ENCODE measurements around the gene C17orf114.
"Not testable (repeated sequence)": the region's sequence is repeated elsewhere in the genome, so short reads cannot be mapped to it uniquely, and the experiment has no call there.

C17orf114 gene

DNA sequence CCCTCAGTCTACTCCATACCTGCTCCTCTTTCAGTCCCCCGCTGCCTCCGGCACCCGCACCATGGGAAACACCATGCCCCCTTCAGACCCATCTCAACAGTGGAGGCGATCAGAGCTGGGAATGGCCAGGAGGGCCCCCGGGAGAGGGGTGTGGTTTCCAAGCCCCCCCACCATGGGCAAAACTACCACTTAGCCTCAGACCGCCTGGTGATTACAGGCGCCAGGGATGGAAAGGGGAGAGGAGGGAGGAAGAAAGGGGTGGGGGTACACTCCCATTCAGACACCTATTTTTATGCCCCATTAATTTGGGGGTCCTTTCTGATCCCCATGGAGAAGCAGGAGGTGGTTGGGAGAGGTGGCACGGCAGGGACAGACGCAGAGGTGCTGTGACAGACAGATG, at the start of gene C17orf114:
Gene C17orf114, minus strand, starts transcription at position 101 of the 400 bp plus-strand sequence.
- DNase-seq (ENCODE audit: low read depth), result no peak

DNA sequence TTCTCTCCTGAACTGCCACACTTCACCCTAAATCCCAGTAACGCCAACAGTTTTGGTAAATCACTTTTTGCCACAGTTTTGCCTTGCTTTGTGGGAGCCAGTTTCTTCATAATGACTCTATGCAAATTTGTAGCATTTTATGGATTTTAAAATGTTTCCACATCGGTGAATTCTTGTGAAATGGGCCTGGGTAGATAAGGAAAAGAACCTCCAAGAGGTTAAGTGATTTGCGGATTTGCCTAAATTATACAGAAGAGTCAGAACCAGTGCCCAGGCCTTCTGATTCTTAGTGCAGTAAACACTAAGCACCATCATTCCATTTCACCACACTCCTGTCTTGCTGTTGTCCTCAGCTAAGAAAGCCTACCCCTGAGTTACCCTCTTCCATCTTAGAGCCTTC, 49.0 kb upstream of the C17orf114 start:
- DNase-seq (ENCODE audit: low read depth), result no peak

DNA sequence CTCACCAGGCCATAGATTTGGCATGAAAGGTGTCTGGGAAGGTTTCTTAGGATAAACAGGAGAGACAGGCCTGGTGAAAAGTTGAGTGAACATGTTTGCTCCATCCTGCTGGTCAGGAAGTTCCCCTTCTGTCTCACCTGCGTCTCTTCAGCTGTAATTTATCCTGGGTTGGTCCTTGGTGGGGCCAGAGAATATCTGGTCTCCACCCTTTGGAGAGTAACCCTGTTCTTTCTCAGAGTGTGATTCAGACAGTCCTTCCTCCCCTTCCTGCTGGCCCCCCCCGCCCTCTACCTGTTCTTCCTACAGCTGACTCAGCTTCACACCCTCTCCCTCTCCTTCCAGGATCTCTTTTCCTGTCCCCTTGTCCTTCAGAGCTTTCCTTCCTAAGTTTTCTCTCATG, 48.1 kb upstream of the C17orf114 start:
- no peak for DNase-seq (ENCODE audit: low read depth)

DNA sequence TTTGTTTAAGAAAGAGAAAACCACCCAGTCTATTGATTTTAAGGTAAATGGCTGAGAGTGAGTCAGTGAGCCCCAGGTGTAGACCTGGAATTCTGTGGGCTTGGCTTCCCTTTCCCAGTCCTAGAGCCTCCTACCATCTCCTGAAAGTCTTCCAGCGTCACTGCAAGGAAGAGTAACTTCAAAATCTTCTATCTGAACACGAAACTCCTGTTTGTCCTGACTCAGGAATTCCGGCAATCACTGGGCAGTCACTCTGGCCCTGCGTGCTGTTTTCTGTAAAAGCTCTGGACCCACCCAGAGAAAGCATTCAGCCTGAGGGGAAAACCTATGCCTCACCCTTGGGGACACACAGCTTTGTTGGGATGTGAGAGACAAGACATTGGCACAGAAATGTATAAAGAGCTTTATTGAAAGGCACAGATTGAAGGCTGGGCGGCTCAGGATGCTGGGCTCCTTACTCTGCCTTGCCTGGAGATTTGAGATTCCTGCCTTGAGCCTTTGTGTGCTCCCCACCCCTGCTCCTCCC, 46.9 kb upstream of the C17orf114 start:
- no peak for DNase-seq (ENCODE audit: low read depth)

DNA sequence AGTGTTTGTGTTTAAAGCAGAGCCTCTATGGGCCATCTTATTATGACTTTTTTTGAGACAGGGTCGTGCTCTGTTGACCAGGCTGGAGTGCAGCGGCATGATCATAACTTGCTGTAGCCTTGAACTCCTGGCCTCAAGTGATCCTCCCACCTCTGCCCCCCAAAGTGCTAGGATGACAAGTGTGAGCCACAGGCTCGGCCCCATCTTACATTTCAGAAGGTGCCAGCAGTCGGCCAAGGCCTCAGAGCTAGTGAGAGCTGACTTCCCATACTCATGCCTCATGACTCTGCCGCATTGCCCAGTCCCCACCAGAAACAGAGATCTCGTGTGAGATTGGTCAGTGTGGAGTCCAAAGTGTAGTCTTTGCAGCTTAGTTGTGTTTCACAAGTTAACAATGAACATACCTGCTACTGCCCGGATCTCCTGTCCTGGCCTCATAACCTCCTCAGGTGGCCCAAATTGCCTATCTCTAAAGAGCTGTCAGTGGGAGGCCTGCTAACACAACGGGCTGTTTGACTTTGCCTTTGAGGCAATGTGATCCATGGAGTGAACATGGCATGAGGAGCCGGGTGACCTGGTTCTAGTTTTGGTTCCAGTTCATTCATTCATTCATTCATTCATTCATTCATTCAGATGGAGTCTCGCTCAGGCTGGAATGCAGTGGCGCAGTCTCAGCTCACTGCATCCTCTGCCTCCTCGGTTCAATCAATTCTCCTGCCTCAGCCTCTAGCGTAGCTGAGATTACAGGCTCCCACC, 44.7 kb upstream of the C17orf114 start:
- no peak for DNase-seq (ENCODE audit: low read depth)

DNA sequence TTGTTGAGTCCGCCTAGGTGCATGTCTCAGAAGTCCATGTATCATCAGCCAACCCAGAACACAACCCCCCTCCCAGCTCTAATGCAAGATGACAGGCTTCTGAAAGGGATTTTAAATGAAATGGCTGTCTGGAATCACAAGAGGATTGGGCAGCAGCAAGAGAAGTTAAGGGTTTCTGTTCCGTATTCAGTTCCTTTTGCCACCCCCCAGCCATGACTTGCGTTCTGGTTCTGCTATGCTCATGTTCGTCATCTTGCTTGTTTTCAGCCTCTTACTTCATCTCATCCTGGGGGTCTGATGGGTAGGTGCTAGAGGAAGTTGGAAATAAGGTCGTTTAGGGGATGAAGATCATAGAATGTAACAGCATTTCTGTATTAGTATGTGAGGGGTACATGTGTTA, 43.0 kb upstream of the C17orf114 start:
- no peak for DNase-seq (ENCODE audit: low read depth)

DNA sequence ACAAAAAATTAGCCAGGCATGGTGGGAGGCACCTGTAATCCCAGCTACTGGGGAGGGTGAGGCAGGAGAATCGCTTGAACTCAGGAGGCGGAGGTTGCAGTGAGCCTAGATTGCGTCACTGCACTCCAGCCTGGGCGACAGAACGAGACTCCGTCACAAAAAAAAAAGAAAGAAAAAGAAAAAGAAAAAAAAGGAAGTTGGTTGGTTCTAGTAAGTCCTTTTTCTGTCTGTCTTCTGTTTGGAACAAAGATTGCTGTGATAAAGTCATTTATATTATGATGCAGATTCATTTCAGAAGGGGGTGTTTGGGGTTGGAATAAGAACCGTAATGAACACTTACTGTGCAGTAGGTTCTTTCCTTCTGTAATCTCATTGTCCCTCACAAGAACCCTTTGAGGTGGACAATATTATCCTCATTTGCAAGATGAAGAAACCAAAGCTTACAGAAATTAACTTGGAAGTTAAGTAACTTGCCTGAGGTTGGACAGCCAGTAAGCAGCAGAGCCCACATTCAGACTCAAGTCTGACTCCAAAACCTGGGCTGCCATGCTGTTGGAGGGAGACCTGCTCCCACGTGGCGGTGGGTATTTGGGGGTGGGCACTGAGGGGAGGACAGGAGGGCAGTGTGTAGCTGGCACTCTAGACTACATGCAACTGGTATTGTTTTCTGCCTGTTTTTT, 41.3 kb upstream of the C17orf114 start:
- DNase-seq (ENCODE audit: low read depth), result no peak

DNA sequence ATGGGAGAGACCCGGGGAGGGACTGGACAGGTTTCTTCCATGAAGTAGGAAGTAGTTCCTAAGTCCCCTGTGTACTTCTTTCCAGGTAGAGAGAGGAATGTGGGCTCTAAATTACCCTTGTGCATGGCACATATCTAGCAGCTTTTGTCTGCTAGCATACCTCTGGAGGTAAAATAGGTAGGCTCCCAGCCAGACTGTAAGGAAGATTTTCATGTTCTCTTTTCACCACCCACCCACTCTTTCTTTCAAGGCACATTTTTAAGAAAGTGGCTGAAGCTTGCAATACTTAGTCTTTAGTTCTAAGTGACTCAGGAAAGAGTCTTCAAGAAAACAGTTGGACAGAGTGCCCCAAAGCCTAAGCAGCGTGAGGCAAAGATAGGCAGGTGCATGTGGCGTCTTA, 40.2 kb upstream of the C17orf114 start:
- DNase-seq (ENCODE audit: low read depth), result no peak

DNA sequence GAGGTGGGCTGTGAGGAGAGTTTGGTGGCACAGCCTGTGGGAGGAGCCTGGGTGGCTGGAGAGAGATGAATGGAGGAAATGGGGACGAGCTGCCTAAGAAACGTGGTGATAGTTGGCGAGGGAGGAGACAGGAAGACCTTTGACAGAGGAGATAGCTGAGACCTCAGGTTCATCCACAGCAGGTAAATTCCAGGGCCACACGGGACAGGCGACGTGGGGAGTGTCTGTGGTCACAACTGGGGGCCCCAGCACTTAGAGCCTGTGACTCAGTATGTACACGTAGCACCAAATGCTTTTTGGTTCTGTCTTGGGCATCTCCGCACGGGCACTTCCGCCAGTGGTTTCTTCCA, 38.7 kb upstream of the C17orf114 start:
- no peak for DNase-seq (ENCODE audit: low read depth)

DNA sequence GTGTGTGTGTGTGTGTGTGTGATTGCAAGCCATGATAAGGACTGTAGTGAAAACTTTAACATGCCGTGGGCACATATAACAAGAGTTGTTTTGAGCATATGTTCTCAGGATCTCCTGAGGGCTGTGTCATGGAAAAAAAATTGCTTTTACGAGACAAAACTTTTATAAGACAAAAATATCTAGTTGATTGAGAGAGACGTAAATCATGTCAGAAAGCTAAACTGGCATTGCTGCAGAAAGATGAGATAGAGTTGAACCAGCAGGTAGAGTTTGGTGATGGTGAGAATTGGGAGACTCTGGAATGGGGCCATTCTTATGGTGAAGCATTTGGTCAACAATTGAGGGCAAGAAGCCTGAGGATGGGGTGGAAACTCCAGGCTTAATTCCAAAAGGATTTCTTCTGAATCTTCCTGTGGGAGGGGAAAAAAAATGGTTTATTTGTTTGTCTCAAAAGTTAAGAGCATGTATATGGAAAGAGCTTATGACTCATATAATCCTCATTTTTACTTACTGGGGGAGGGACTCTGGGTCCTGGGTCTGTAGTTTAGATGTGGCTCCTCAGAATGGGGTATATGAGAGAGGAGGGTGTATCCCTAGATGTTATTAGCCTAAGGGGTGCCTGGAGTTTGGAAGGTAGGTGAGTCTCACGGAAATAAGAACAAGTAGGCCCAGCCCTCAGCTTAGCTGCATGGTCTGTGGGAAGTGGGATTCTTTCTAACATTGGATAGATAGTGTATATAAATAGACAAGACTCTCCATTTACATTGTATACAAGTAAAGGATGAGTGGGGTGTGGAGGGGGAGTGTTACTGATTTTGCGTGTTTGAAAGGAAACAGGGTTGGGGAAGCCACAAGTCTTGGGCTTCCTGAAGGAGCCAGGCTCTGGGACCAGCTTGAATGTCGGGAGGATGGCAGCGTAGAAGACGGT, 38.1 kb upstream of the C17orf114 start:
- no peak for DNase-seq (ENCODE audit: low read depth)

DNA sequence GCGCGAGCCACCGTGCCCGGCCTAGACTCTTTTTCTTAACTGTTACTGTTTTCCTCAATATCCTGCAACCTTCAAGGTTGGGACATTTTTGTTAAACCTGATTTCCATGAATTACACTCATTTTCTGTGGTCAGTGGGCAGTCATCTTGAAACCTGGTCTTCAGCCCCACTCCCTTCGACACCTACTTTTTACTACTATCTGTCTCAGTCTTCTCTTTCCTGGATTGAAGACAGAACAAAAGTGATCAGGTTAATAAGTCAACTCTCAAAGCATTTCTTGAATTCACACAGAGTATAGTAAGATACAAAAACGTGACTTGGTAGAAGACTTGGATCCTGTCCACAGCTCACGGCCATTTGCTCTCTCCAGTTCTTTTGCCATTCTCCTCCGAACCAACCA, 37.1 kb upstream of the C17orf114 start:
- DNase-seq (ENCODE audit: low read depth), result no peak

DNA sequence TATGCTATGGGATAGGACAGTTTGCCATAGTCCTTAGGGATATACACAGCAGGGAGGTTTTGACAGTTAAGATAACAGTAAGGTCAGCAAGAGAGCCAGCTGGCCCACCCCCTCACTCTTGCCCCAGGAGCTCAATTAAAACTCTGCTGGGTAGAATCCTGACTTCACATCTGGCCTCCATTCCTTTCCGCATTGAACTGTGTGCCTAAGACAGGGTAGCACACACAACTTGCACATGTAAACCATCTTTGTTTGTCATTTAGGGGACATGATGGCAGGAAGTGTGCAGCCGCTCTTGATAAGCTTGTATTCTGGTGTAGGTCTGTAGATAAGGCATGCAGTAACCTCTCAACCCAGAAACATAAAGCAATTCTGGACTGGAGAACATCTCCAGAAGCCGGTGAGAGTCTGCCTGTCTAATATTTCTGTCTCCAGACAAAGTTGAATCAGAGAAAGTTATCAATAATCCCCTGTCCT, 36.2 kb upstream of the C17orf114 start:
- no peak for DNase-seq (ENCODE audit: low read depth)

DNA sequence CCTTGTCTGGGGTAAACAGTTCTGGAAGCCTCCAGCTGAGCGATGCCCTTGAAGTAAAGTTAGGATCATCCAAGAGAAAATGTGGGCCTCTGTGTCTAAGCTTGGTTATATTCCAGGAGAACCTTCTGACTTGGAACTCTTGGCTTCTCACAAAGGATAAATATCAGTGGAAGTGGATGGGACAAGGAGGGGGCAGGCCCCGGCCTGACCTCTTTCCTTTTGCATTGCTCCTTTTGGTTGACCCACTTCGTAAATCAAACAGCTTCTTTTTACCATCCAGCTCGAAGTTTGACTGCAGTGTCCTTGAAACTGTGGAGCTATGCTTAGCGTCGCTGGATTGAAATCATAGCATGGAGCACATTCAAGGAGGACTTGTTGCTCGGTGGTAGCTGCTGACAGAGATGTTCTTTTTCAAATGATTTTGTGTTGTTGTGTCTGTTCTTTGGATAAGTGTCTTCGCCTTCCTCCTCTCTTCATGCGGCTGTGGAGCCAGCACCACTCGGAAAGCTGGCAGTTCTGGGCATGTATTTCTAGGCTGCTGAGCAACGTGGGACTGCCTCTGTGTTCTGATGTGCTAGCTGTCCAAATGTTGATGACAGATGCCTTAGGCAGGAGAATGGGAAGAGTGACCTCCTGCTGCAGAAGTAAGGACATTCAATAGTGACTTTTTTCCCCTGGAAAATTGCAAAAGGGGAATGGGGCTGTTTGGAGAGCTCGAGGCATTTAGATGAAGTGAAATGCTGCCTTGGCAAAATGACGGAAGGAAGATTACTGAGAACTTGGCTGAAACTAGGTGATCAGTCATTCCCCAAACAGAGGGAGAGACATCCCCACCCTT, 35.6 kb upstream of the C17orf114 start:
- no peak for DNase-seq (ENCODE audit: low read depth)

DNA sequence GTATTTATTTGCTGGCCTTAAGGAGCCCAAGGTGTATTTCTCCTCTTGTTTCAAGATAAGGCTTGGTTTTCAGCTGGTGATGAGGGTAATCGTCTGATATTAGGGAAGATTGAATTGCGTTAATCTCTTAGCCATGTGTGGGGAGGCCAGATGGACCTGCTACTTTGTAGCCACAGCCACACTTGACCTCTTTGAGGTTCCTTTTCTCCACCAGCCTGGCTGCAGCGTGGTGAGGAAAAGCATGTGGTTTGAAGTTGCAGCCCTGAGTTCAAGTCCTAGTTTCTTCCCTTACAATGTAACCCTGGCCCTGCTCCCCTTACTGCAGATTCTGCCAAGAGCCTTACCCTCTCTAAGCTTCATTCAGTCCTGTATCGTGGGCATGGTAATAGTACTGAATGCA, 34.1 kb upstream of the C17orf114 start:
- DNase-seq (ENCODE audit: low read depth), result no peak

DNA sequence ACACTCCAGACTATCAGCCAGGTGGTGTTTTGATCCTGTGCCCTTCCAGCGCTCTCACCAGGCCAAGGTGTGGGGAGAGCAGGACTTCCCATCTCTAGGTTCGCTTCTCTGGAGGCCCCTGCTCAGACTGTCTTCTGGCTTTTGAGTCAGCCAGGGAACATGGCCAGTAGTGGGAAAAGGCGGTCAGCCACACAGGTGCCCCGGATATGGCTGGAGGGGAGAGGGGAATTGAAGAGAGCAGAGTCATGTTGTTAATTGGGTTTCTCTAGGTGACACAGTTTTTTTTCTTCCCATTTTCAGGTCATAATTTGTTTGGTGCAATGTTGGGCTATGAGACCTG, 32.5 kb upstream of the C17orf114 start:
- no peak for DNase-seq (ENCODE audit: low read depth)

DNA sequence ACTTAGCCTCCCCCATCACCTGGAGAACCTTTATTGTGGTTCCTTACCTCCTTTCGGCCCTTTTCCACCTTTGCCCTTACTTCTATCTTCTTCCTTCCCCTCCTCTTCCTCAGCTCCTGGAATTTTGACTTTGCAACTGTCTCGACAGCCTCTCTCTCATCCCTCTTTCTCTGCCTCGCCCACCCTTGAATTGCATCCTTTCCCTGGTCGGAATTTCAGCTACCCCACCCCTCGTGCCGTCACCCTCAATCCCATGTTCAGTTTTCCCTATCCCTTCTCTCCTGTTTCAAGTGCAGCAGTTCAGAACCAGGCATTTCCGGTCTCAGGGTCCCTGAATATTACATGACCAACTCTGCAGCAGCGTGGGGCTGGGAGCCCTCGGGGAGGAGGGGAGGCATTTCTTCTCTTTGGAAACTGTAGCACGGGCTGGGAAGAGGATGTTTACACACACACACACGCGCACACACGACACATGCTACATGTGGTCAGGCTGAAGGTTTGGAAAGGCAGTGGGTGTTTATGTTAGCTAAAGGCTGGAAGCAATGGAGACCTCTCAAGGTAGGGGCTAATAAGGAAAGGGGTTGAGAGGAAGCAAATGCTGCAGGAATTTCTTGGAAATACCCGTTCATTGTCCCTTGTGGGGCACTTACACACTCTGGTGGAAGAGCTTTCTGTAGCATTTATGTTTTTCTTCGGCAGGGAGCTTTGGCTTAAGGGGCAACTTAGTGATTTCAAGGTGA, 32.0 kb upstream of the C17orf114 start:
- no peak for DNase-seq (ENCODE audit: low read depth)

DNA sequence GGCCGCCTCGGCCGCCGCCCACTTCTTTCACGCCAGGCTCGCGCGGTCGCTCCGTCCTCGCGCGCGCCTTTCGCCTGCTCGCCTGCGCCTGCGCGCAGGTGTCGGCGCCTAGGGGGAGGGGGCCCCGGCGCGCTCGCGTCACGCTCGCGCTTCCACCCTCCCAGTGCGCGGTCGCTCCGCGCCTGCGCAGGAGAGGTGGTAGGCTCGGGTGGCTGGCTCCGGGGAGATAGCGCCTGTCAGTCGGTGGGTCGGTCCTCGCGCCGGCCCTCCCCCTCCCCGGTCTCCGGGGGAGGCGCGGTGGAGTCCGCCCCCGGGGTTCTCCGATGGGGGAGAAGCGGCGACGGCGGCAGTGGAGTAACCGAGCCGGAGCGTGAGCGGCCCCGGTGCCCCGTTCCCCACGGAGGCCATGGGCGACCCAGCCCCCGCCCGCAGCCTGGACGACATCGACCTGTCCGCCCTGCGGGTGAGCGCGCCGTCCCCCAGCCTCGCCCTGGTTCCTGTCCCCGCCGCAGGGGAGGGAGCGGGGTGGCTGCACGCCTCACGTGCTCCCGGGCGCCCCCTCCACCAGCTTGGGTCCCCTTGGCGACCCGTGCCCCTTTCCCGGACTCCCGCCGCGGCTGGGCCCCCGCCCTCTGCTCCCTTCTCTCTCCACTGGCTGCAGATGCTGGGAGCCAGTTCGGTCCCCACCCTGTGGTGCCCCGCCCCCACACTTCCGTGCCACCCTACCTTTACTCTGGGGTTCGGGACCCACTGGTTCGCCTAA, 31.2 kb upstream of the C17orf114 start, which contains the start of gene MINK1:
Gene MINK1, plus strand, starts transcription at position 163 of the 763 bp plus-strand sequence. Its CDS starts 244 bp downstream, at position 407.
- DNase-seq (ENCODE audit: low read depth), result peak; percentile 85

DNA sequence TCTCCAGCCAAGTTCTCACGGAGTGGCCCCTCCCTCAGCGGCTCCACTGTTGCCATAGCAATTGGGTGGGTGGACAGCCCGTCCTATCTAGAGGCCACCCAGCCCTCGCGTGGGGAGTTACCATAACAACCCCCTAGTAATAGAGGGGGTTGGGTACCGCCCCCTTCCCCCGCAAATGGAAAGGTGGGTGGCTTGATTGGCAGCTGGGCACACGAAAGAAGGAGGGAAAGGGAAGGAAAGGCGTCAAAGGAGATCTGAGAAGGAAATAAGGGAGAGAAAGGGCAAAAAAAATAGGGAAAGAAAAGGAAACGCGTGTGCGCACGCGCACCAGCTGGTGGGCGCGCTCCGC, 30.7 kb upstream of the C17orf114 start:
- DNase-seq (ENCODE audit: low read depth), result not testable (repeated sequence)

DNA sequence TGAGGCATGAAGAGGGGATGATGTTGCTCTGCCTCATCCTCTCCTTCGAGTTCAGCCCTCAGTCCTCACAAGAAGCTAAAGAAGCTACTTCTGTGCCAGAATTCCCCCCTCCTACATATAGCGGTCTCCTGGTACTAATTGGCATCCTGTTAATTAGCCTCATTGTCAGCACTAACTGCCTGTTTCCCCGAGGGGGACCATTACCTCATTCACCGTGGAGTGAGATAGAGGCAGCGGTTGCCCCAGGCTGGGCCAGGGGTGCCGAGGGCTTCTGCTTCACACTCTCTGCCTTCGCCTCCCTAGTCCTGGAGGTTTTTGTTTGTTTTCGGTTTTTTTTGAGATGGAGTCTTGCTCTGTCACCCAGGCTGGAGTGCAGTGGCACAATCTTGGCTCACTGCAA, 25.3 kb upstream of the C17orf114 start:
- no peak for DNase-seq (ENCODE audit: low read depth)
